PC-9 (cell line): ENCODE measurements around the gene LONRF3.

Experiments
- CTCF ChIP-seq: fragments of 200-600 bp; sonication (generic); conservative IDR thresholded peaks from 2 replicates; pipeline ENCODE4 v1.6.1; 2017; ENCODE audit warnings: mixed run types, antibody characterized with exemption, mild to moderate bottlenecking, moderate library complexity
- EZH2 ChIP-seq: fragments of 200-600 bp; sonication (generic); IDR thresholded peaks from 2 replicates; pipeline ENCODE4 v1.8.0; 2017; ENCODE audit warnings: antibody characterized with exemption, low read depth

- no peak for TF ChIP-seq CTCF
- TF ChIP-seq EZH2 = no peak
Observed at GRCh38 chrX:119028733-119029330, 54.4 kb downstream of the LONRF3 start.
